Uterus (tissue), 2 donors: ENCODE results near the gene EDN2.

ENCODE experiments used
- CTCF ChIP-seq, 4 experiments: fragments of 200-600 bp in 2 of 4; fragments of 450-650 bp in 2 of 4; sonication (generic) in 2 of 4; IDR thresholded peaks; one replicate each; pipeline ENCODE4 v1.5.1; 2016 to 2019; ENCODE audit warnings: antibody characterized with exemption in 4 of 4, mild to moderate bottlenecking in 2 of 4, moderate library complexity in 1 of 4
- POLR2A ChIP-seq, 2 donors: fragments of 450-650 bp; IDR thresholded peaks; one replicate each; pipeline ENCODE4 v1.6.1; 2016; ENCODE audit warnings: antibody characterized with exemption in 2 of 2, mild to moderate bottlenecking in 1 of 2, moderate library complexity in 1 of 2

GRCh38 chr1:41455479-41456332 is 28.8 kb downstream of the EDN2 start:
- TF ChIP-seq CTCF (IDR thresholded peaks at IDR 0.05): no peak
- no peak for TF ChIP-seq POLR2A (IDR thresholded peaks at IDR 0.05)
